ENCODE measurements around the gene FAM200C.

DNA sequence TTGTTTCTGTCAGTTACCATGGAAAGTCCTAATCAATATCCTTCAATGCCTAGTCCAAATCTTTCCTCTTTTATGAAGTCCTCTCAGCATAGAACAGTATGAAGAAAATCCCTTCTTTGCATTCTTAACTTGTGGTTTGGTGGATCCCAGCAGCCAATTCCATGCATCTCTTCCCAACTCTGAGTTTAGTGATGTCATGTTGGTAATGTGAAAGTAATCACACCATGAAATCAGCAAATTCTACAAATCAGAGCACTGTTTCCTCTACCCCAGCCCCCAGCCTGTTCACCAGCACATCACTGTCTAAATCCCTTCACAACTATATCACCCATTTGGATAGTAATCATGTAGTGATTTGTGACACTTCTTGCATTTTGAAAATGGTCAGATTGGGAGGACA, 24.7 kb downstream of the FAM200C start:
- TF ChIP-seq, protein P1, sequence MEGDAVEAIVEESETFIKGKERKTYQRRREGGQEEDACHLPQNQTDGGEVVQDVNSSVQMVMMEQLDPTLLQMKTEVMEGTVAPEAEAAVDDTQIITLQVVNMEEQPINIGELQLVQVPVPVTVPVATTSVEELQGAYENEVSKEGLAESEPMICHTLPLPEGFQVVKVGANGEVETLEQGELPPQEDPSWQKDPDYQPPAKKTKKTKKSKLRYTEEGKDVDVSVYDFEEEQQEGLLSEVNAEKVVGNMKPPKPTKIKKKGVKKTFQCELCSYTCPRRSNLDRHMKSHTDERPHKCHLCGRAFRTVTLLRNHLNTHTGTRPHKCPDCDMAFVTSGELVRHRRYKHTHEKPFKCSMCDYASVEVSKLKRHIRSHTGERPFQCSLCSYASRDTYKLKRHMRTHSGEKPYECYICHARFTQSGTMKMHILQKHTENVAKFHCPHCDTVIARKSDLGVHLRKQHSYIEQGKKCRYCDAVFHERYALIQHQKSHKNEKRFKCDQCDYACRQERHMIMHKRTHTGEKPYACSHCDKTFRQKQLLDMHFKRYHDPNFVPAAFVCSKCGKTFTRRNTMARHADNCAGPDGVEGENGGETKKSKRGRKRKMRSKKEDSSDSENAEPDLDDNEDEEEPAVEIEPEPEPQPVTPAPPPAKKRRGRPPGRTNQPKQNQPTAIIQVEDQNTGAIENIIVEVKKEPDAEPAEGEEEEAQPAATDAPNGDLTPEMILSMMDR (IDR thresholded peaks at IDR 0.05), result no peak
- TF ChIP-seq POLR2A (IDR thresholded peaks at IDR 0.05; ENCODE audit: low read depth), result no peak

Measured in esophagus muscularis mucosa (tissue), 3 donors.